PC-9 (cell line): ENCODE results near the gene NLN. TPM values are rescaled to one million over a fixed set of nuclear protein-coding genes. Genes with fewer than 3 reads are reported as not detected.
"Not testable (repeated sequence)": the region's sequence is repeated elsewhere in the genome, so short reads cannot be mapped to it uniquely, and the experiment has no call there.

Experiments
- BruUV-seq: library from RNA; stranded (reverse); fragments of 400-500 nt; replicated peaks from 2 replicates; lab custom pipeline; 2021; lab: Mats Ljungman, UMichigan
- CTCF ChIA-PET: fragments of 300-600 bp; sonication (Branson Sonifier 250); formaldehyde crosslinking; loops from one replicate; lab custom pipeline; 2022; ENCODE audit warnings: antibody characterized with exemption; lab: Charles Lee
- POLR2A ChIA-PET: fragments of 300-600 bp; sonication (Branson Sonifier 250); formaldehyde crosslinking; loops from one replicate; lab custom pipeline; 2022; ENCODE audit warnings: antibody characterized with exemption; ENCODE audit not compliant: unreplicated experiment; lab: Charles Lee
- DNase-seq, 2 experiments: peaks; one replicate each; pipeline versions ENCODE4 v3.0.0 to v3.0.0-alpha.2; 2015 to 2022; ENCODE audit warnings: mixed read lengths in 1 of 2
- H2AFZ ChIP-seq: fragments of 200-600 bp; sonication (generic); 2 replicates; pipeline ENCODE4 v1.8.1; 2017; ENCODE audit warnings: antibody characterized with exemption
- H3F3A ChIP-seq: fragments of 200-600 bp; sonication (generic); 2 replicates; pipeline ENCODE4 v1.8.1; 2017; ENCODE audit warnings: antibody characterized with exemption, mild to moderate bottlenecking, low read depth; ENCODE audit not compliant: insufficient read depth
- H3K27ac ChIP-seq: fragments of 200-600 bp; sonication (generic); 2 replicates; pipeline ENCODE4 v1.6.1; 2016; ENCODE audit warnings: mixed run types
- H3K27me3 ChIP-seq: fragments of 200-600 bp; sonication (generic); 2 replicates; pipeline ENCODE4 v1.6.1; 2016; ENCODE audit warnings: low read depth, mixed run types; ENCODE audit not compliant: insufficient read depth
- H3K36me3 ChIP-seq: fragments of 200-600 bp; sonication (generic); 2 replicates; pipeline ENCODE4 v1.6.1; 2016; ENCODE audit warnings: low read depth, mixed run types
- H3K4me1 ChIP-seq: fragments of 200-600 bp; sonication (generic); replicated peaks from 2 replicates; pipeline ENCODE4 v1.6.1; 2016; ENCODE audit warnings: mixed run types; ENCODE audit not compliant: insufficient read depth
- H3K4me2 ChIP-seq: fragments of 200-600 bp; sonication (generic); 2 replicates; pipeline ENCODE4 v1.6.1; 2017; ENCODE audit warnings: mixed run types
- H3K4me3 ChIP-seq: fragments of 200-600 bp; sonication (generic); 2 replicates; pipeline ENCODE4 v1.6.1; 2016; ENCODE audit warnings: mixed run types
- H3K79me2 ChIP-seq: fragments of 200-600 bp; sonication (generic); 2 replicates; pipeline ENCODE4 v1.6.1; 2017; ENCODE audit warnings: low read depth, mixed run types
- H3K9me2 ChIP-seq: fragments of 200-600 bp; sonication (generic); 2 replicates; pipeline ENCODE4 v1.8.1; 2017; ENCODE audit warnings: mild to moderate bottlenecking; ENCODE audit not compliant: insufficient read depth
- H3K9me3 ChIP-seq: fragments of 200-600 bp; sonication (generic); 2 replicates; pipeline ENCODE4 v1.8.1; 2016; ENCODE audit warnings: low read depth; ENCODE audit not compliant: insufficient read depth
- H4K20me1 ChIP-seq: fragments of 200-600 bp; sonication (generic); 2 replicates; pipeline ENCODE4 v1.8.1; 2017; ENCODE audit not compliant: insufficient read depth
- EZH2 ChIP-seq: fragments of 200-600 bp; sonication (generic); IDR thresholded peaks from 2 replicates; pipeline ENCODE4 v1.8.0; 2017; ENCODE audit warnings: antibody characterized with exemption, low read depth
- intact Hi-C: fragments of 100-400 bp; cut with micrococcal nuclease; formaldehyde crosslinking; loops from one replicate; pipeline ENCODE4 v1.10.0; 2022; ENCODE audit not compliant: unreplicated experiment
- total RNA-seq: library from RNA; stranded (reverse); gene quantifications from 2 replicates; pipeline ENCODE4 v1.2.3, GENCODE V29; 2021
- TF ChIP-seq, protein P1 (sequence below): fragments of 200-600 bp; sonication (generic); conservative IDR thresholded peaks from 2 replicates; pipeline ENCODE4 v1.6.1; 2017; ENCODE audit warnings: mixed run types, antibody characterized with exemption, mild to moderate bottlenecking, moderate library complexity

NLN gene
- total RNA-seq, 1 experiment from 2014 or later: 56.7 TPM

DNA sequence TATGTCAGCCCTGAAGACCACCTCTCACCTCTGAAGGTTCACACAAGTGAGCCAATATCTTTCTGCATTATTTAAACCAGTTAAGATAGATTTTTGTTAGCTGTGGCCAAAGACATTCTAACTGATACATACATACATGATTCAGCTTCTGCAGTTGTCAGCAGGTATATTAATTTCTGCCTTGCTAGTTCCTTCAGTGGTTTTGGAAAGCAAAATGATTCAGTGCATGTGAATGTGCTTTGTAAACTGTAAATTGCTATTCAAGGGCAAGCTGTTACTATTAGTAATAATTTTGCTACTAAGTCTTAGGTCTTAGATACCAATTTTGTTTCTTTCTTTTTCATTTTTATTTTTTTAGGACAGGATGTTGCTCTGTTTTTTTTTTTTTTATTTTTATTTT is 115.1 kb downstream of the NLN start:
- Histone ChIP-seq H4K20me1 (no peaks in the 10 kb centered on the region), H2AFZ (no peak overlapping the region), H3K4me3 (no peak overlapping the region), H3K4me2 (no peak overlapping the region), H3K9me2 (no peaks in the 10 kb centered on the region), H3K27ac (no peak overlapping the region), H3K27me3 (no peaks in the 10 kb centered on the region), H3K79me2 (no peaks in the 10 kb centered on the region), H3K4me1 (no peaks in the 10 kb centered on the region), H3F3A (no peaks in the 10 kb centered on the region; the same call in 1 of the 2 replicates), H3K36me3 (no peaks in the 10 kb centered on the region), H3K9me3 (no peaks in the 10 kb centered on the region)
- ChIA-PET POLR2A (interaction anchor here (0.6 kb wide), 1 partner anchor 115 kb away, joined by 5 read pairs; no protein-coding TSS in a partner anchor), CTCF (no interaction called here)
- intact Hi-C loops: no loop called here
- DNase-seq: no peak
- BruUV-seq: no TSS peak
- TF ChIP-seq, protein P1, sequence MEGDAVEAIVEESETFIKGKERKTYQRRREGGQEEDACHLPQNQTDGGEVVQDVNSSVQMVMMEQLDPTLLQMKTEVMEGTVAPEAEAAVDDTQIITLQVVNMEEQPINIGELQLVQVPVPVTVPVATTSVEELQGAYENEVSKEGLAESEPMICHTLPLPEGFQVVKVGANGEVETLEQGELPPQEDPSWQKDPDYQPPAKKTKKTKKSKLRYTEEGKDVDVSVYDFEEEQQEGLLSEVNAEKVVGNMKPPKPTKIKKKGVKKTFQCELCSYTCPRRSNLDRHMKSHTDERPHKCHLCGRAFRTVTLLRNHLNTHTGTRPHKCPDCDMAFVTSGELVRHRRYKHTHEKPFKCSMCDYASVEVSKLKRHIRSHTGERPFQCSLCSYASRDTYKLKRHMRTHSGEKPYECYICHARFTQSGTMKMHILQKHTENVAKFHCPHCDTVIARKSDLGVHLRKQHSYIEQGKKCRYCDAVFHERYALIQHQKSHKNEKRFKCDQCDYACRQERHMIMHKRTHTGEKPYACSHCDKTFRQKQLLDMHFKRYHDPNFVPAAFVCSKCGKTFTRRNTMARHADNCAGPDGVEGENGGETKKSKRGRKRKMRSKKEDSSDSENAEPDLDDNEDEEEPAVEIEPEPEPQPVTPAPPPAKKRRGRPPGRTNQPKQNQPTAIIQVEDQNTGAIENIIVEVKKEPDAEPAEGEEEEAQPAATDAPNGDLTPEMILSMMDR: no peak
- TF ChIP-seq EZH2: no peak

DNA sequence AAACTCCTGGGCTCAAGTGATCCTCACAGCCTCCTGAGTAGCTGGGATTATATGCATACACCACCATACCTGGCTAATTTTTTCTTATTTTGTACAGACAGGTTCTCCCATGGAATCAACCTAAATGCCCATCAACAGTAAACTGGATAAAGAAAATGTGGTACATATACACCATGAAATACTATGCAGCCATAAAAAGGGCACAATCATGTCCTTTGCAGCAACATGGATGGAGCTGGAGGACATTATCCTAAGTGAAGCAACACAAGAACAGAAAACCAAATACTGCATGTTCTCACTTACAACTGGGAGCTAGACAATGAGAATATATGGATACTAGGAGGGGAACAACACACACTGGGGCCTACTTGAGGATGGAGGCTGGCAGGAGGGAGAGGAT is 117.2 kb downstream of the NLN start:
- POLR2A ChIA-PET, CTCF ChIA-PET, H3K4me3 ChIP-seq, H3K36me3 ChIP-seq, H3K4me1 ChIP-seq, H3K4me2 ChIP-seq, H3K9me3 ChIP-seq, DNase-seq, H3K79me2 ChIP-seq, H3K9me2 ChIP-seq, BruUV-seq, H2AFZ ChIP-seq, intact Hi-C loops, H3K27ac ChIP-seq, H4K20me1 ChIP-seq, H3F3A ChIP-seq, H3K27me3 ChIP-seq: not testable (repeated sequence)

DNA sequence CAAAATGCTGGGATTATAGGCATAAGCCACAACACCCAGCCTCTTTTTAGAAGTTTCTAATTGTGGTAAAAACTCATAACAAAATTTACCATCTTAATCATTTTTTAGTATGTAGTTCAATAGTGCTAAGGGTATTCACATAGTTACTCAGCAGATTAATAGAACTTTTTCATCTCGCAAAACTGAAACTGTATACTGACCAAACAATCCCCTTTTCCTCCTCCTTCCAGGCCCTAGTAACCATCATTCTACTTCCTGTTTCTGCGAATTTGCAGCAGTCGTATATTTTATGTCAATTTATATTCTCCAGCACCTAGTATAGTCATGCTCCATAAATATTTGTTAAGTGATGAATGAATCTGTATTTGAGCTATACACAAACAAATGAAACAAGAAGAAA is 118.1 kb downstream of the NLN start:
- ChIA-PET POLR2A (no interaction called here), CTCF (no interaction called here)
- no peaks in the 10 kb centered on the region for H4K20me1 ChIP-seq
- TF ChIP-seq, protein P1: no peak
- TF ChIP-seq EZH2: no peak
- no peaks in the 10 kb centered on the region for H3K27me3 ChIP-seq
- no TSS peak for BruUV-seq
- no peak overlapping the region for H3K4me2 ChIP-seq
- no peaks in the 10 kb centered on the region for H3K36me3 ChIP-seq
- no peak overlapping the region for H3K27ac ChIP-seq
- H3F3A ChIP-seq: no peaks in the 10 kb centered on the region
- H3K9me2 ChIP-seq: no peaks in the 10 kb centered on the region
- intact Hi-C loops: no loop called here
- no peak overlapping the region for H3K4me3 ChIP-seq
- H3K4me1 ChIP-seq: no peaks in the 10 kb centered on the region
- H3K9me3 ChIP-seq: no peaks in the 10 kb centered on the region
- H3K79me2 ChIP-seq: no peaks in the 10 kb centered on the region
- H2AFZ ChIP-seq: no peak overlapping the region
- no peak for DNase-seq

DNA sequence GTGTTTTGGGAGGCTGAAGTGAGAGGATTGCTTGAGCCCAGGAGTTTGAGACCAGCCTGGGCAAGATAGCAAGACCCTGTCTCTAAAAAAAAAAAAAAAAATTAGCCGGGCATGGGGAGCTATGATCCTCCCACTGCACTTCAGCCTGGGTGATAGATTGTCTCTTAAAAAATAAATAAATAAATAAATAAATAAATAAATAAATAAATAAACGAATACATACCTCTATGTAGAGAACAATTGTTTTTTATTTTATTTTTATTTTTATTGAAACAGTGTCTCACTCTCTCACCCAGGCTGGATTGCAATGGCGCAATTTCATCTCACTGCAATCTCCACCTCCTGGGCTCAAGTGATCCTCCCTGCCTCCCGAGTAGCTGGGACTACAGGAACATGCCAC is 122.8 kb downstream of the NLN start:
- BruUV-seq, H3K36me3 ChIP-seq, intact Hi-C loops, H4K20me1 ChIP-seq, H3K79me2 ChIP-seq, H2AFZ ChIP-seq, H3F3A ChIP-seq, H3K4me3 ChIP-seq, H3K4me1 ChIP-seq, H3K9me3 ChIP-seq, H3K27me3 ChIP-seq, DNase-seq, H3K9me2 ChIP-seq, H3K27ac ChIP-seq, H3K4me2 ChIP-seq, CTCF ChIA-PET: not testable (repeated sequence)
- POLR2A ChIA-PET: interaction anchor here (0.7 kb wide), 2 partner anchors 67 to 121 kb away, joined by 3 to 7 read pairs; no protein-coding TSS in a partner anchor
